Caco-2 (cell line): Measurements from ENCODE around the gene PM20D1. TPM values are rescaled to one million over a fixed set of nuclear protein-coding genes. Genes with fewer than 3 reads are reported as not detected.
A peak's percentile ranks its signal among the peaks of the same experiment; 100 is the strongest.

Experiments used
- BruUV-seq: library from RNA; stranded (reverse); fragments of 400-500 nt; replicated peaks from 2 replicates; lab custom pipeline; 2021; lab: Mats Ljungman, UMichigan
- CTCF ChIA-PET: fragments of 300-600 bp; sonication (Branson Sonifier 250); formaldehyde crosslinking; loops from one replicate; lab custom pipeline; 2022; ENCODE audit warnings: antibody characterized with exemption; lab: Charles Lee
- POLR2A ChIA-PET: fragments of 300-600 bp; sonication (Branson Sonifier 250); formaldehyde crosslinking; loops from one replicate; lab custom pipeline; 2022; ENCODE audit warnings: antibody characterized with exemption; lab: Charles Lee
- DNase-seq, 2 experiments: peaks; one replicate each; pipeline versions ENCODE4 v3.0.0 to v3.0.0-alpha.2; 2020 to 2022
- H3K27me3 ChIP-seq: replicated peaks from 2 replicates; pipeline ENCODE4 v1.6.0; 2011; ENCODE audit warnings: low read length; ENCODE audit not compliant: control insufficient read depth, insufficient read depth
- H3K36me3 ChIP-seq: 2 replicates; pipeline ENCODE4 v1.5.1; 2011; ENCODE audit warnings: low read length; ENCODE audit not compliant: control insufficient read depth, insufficient read depth
- H3K4me1 ChIP-seq: fragments of 250-450 bp; sonication (Bioruptor Pico); 2 replicates; pipeline ENCODE4 v1.5.1; 2020; ENCODE audit warnings: mild to moderate bottlenecking
- H3K4me3 ChIP-seq: 2 replicates; pipeline ENCODE4 v1.5.1; 2011; ENCODE audit warnings: low read depth, mild to moderate bottlenecking, control low read depth, low read length
- H3K9me3 ChIP-seq: fragments of 250-450 bp; sonication (Bioruptor Pico); 2 replicates; pipeline ENCODE4 v1.5.1; 2020; ENCODE audit warnings: mild to moderate bottlenecking, moderate library complexity
- H3K27ac Mint-ChIP-seq: one replicate; pipeline ENCODE4 v1.8.0; 2022; ENCODE audit warnings: mixed read lengths; ENCODE audit not compliant: unreplicated experiment
- H3K27me3 Mint-ChIP-seq: one replicate; pipeline ENCODE4 v1.8.0; 2022; ENCODE audit warnings: mixed read lengths; ENCODE audit not compliant: insufficient read depth, unreplicated experiment
- H3K36me3 Mint-ChIP-seq: one replicate; pipeline ENCODE4 v1.8.0; 2022; ENCODE audit warnings: mild to moderate bottlenecking, mixed read lengths; ENCODE audit not compliant: insufficient read depth, unreplicated experiment
- H3K4me1 Mint-ChIP-seq: one replicate; pipeline ENCODE4 v1.8.0; 2022; ENCODE audit warnings: low read depth, mixed read lengths; ENCODE audit not compliant: unreplicated experiment
- H3K4me3 Mint-ChIP-seq: one replicate; pipeline ENCODE4 v1.8.0; 2022; ENCODE audit warnings: mild to moderate bottlenecking, moderate library complexity, mixed read lengths; ENCODE audit not compliant: unreplicated experiment
- H3K9me3 Mint-ChIP-seq: one replicate; pipeline ENCODE4 v1.8.0; 2022; ENCODE audit warnings: mixed read lengths; ENCODE audit not compliant: unreplicated experiment
- intact Hi-C: fragments of 100-400 bp; cut with micrococcal nuclease; formaldehyde crosslinking; loops from one replicate; pipeline ENCODE4 v1.10.0; 2022; ENCODE audit not compliant: unreplicated experiment
- total RNA-seq: library from RNA; stranded (reverse); gene quantifications from 2 replicates; pipeline ENCODE4 v1.2.3, GENCODE V29; 2022
- TF ChIP-seq, protein P1 (sequence below), 2 experiments: fragments of 200-600 bp in 1 of 2; IDR thresholded peaks; 1 replicate in 1 of 2; 2 replicates in 1 of 2; pipeline versions ENCODE4 v1.5.1 to v1.8.0; 2011 to 2022; ENCODE audit warnings: antibody characterized with exemption in 1 of 2, control low read depth in 1 of 2, inconsistent platforms in 1 of 2, low read depth in 1 of 2, low read length in 1 of 2, mild to moderate bottlenecking in 1 of 2, moderate library complexity in 1 of 2; ENCODE audit not compliant: insufficient read depth in 1 of 2, severe bottlenecking in 1 of 2, unreplicated experiment in 1 of 2

PM20D1 gene
- total RNA-seq, 1 experiment from 2014 or later: not detected

- ChIA-PET CTCF (no interaction called here), POLR2A (no interaction called here)
- Mint-ChIP-seq H3K9me3 (no peaks in the 10 kb centered on the region), H3K4me3 (no peak overlapping the region), H3K36me3 (peaks cover 9% of the 10 kb centered on the region), H3K4me1 (peaks cover 8% of the 10 kb centered on the region), H3K27ac (no peak overlapping the region), H3K27me3 (peaks cover 11% of the 10 kb centered on the region)
- TF ChIP-seq, protein P1, sequence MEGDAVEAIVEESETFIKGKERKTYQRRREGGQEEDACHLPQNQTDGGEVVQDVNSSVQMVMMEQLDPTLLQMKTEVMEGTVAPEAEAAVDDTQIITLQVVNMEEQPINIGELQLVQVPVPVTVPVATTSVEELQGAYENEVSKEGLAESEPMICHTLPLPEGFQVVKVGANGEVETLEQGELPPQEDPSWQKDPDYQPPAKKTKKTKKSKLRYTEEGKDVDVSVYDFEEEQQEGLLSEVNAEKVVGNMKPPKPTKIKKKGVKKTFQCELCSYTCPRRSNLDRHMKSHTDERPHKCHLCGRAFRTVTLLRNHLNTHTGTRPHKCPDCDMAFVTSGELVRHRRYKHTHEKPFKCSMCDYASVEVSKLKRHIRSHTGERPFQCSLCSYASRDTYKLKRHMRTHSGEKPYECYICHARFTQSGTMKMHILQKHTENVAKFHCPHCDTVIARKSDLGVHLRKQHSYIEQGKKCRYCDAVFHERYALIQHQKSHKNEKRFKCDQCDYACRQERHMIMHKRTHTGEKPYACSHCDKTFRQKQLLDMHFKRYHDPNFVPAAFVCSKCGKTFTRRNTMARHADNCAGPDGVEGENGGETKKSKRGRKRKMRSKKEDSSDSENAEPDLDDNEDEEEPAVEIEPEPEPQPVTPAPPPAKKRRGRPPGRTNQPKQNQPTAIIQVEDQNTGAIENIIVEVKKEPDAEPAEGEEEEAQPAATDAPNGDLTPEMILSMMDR (IDR thresholded peaks at IDR 0.05; ENCODE audit: insufficient read depth in 1 of 2, low read depth in 1 of 2, low read length in 1 of 2, severe bottlenecking in 1 of 2, unreplicated experiment in 1 of 2): no peak
- Histone ChIP-seq H3K4me1 (peaks cover 5% of the 10 kb centered on the region; the same call in 1 of the 2 replicates), H3K4me3 (no peak overlapping the region), H3K9me3 (no peaks in the 10 kb centered on the region), H3K27me3 (no peaks in the 10 kb centered on the region), H3K36me3 (no peaks in the 10 kb centered on the region)
- no TSS peak for BruUV-seq
- no peak for DNase-seq
- intact Hi-C loops: no loop called here
These were observed 31.9 kb downstream of the PM20D1 start for GRCh38 chr1:205817988-205818387.

DNA sequence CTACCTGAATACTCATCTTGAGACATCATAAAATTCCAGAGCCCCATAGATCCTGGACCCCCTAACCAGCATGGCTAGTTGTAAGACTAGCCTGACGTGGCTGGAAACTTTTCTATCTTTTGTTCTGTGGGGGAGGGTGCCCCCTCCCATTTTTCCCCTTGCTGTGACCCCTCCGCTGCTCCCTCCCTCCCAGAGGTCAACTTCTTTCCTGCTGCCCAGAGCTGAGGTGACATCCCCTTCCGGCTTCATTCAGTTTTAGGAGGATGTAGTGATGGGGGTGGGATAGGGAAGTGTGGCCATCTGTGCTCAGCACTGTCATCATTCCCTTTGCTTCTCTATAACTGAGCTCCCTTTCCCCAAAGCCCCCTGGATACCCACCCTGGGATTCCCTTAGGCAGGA lies 32.6 kb downstream of the PM20D1 start:
- no peaks in the 10 kb centered on the region for H3K36me3 ChIP-seq
- no TSS peak for BruUV-seq
- DNase-seq: no peak
- H3K4me3 ChIP-seq: no peak overlapping the region
- Mint-ChIP-seq H3K9me3 (no peaks in the 10 kb centered on the region), H3K4me1 (peaks cover 10% of the 10 kb centered on the region), H3K36me3 (peaks cover 9% of the 10 kb centered on the region), H3K4me3 (no peak overlapping the region), H3K27ac (no peak overlapping the region), H3K27me3 (peaks cover 8% of the 10 kb centered on the region)
- peaks cover 5% of the 10 kb centered on the region; the same call in 1 of the 2 replicates for H3K4me1 ChIP-seq
- H3K9me3 ChIP-seq: no peaks in the 10 kb centered on the region
- POLR2A ChIA-PET: no interaction called here
- no peaks in the 10 kb centered on the region for H3K27me3 ChIP-seq
- intact Hi-C loops: no loop called here
- CTCF ChIA-PET: no interaction called here
- TF ChIP-seq, protein P1 (IDR thresholded peaks at IDR 0.05; ENCODE audit: insufficient read depth in 1 of 2, low read depth in 1 of 2, low read length in 1 of 2, severe bottlenecking in 1 of 2, unreplicated experiment in 1 of 2): no peak

GRCh38 chr1:205813755-205814058 lies 36.2 kb downstream of the PM20D1 start:
- ChIA-PET CTCF (no interaction called here), POLR2A (no interaction called here)
- no peaks in the 10 kb centered on the region for H3K9me3 Mint-ChIP-seq
- peak overlapping the region; percentile 81 for H3K4me3 ChIP-seq
- H3K4me1 Mint-ChIP-seq: peaks cover 15% of the 10 kb centered on the region
- H3K36me3 Mint-ChIP-seq: peaks cover 9% of the 10 kb centered on the region
- BruUV-seq: no TSS peak
- DNase-seq: no peak
- no peaks in the 10 kb centered on the region for H3K27me3 ChIP-seq
- H3K36me3 ChIP-seq: no peaks in the 10 kb centered on the region
- intact Hi-C loops: loop anchor here (5.0 kb wide), 1 partner anchor 94 kb away; no protein-coding TSS in a partner anchor
- H3K9me3 ChIP-seq: no peaks in the 10 kb centered on the region
- H3K4me3 Mint-ChIP-seq: peak overlapping the region; percentile 95
- H3K27me3 Mint-ChIP-seq: no peaks in the 10 kb centered on the region
- TF ChIP-seq, protein P1 (IDR thresholded peaks at IDR 0.05; ENCODE audit: insufficient read depth in 1 of 2, low read depth in 1 of 2, low read length in 1 of 2, severe bottlenecking in 1 of 2, unreplicated experiment in 1 of 2): no peak
- H3K4me1 ChIP-seq: peaks cover 5% of the 10 kb centered on the region; the same call in 1 of the 2 replicates
- peak overlapping the region; percentile 76 for H3K27ac Mint-ChIP-seq
